ENCODE measurements around the gene KCNN3. TPM values are rescaled to one million over a fixed set of nuclear protein-coding genes. Genes with fewer than 3 reads are reported as not detected.
A peak's percentile ranks its signal among the peaks of the same experiment; 100 is the strongest.

The KCNN3 gene
- total RNA-seq, 1 donor from 2014 or later, result 4.3 TPM

DNA sequence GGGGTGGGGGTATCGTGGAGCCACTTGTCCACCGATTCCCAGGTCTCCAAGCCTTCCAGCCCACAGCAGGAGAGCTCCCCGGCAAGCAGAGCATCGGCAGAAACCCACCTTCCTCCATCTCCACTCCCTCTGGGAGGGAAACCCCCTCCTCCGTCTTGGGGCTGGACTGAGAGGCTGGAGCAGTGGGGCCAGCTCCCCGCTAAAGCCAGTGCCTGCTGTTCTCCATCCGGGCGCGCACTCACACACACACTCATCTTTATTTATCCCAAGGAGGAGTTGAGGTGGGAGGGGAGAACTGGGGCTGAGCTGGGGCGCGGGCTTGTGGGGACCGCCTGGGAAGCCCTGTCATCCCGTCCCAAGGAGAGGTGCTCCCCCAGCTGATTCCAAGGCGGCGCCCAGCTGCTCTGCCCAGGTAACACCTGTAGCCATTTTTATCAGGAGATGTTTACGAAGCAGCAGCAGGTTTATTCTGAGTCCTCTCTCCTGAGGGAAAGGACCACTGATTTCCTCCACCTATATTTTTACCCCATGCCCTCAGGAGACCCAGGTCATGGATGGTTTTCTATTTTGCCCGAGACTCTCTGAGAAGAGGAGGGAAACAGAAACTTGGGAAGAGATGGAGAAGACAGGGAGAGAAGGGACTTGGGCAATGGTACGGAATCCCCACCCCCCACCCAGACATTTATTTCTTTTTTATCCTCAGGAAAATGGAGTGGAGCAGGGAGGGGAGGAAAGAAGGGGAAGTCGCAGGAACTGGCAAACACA lies 2.1 kb downstream of the KCNN3 start:
- TF ChIP-seq, protein P1, sequence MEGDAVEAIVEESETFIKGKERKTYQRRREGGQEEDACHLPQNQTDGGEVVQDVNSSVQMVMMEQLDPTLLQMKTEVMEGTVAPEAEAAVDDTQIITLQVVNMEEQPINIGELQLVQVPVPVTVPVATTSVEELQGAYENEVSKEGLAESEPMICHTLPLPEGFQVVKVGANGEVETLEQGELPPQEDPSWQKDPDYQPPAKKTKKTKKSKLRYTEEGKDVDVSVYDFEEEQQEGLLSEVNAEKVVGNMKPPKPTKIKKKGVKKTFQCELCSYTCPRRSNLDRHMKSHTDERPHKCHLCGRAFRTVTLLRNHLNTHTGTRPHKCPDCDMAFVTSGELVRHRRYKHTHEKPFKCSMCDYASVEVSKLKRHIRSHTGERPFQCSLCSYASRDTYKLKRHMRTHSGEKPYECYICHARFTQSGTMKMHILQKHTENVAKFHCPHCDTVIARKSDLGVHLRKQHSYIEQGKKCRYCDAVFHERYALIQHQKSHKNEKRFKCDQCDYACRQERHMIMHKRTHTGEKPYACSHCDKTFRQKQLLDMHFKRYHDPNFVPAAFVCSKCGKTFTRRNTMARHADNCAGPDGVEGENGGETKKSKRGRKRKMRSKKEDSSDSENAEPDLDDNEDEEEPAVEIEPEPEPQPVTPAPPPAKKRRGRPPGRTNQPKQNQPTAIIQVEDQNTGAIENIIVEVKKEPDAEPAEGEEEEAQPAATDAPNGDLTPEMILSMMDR (IDR thresholded peaks at IDR 0.05), result no peak
- Histone ChIP-seq H3K27ac (no peak overlapping the region), H3K4me2 (peak overlapping the region; percentile 82), H4K20me1 (ENCODE audit: low read depth) (peaks cover 21% of the 10 kb centered on the region), H3K79me2 (ENCODE audit: low read depth) (no peaks in the 10 kb centered on the region), H3K4me1 (peaks cover 39% of the 10 kb centered on the region), H3K36me3 (no peaks in the 10 kb centered on the region), H3K9me3 (ENCODE audit: low read depth) (no peaks in the 10 kb centered on the region), H3K9ac (no peak overlapping the region), H3F3A (ENCODE audit: low read depth) (peaks cover 20% of the 10 kb centered on the region), H2AFZ (replicated peaks) (no peak overlapping the region), H3K4me3 (peak overlapping the region; percentile 44), H3K27me3 (no peaks in the 10 kb centered on the region)
- peaks cover 11% of the 10 kb centered on the region for H3K27me3 Mint-ChIP-seq (ENCODE audit: insufficient read depth, low read depth)
- H3K4me3 Mint-ChIP-seq, result peak overlapping the region; percentile 88
- peaks cover 65% of the 10 kb centered on the region for H3K4me1 Mint-ChIP-seq
- DNase-seq (ENCODE audit: low spot score), result peak; percentile 50
- H3K9me3 Mint-ChIP-seq, result no peaks in the 10 kb centered on the region
- H3K36me3 Mint-ChIP-seq, result no peaks in the 10 kb centered on the region
- H3K27ac Mint-ChIP-seq, result no peak overlapping the region

DNA sequence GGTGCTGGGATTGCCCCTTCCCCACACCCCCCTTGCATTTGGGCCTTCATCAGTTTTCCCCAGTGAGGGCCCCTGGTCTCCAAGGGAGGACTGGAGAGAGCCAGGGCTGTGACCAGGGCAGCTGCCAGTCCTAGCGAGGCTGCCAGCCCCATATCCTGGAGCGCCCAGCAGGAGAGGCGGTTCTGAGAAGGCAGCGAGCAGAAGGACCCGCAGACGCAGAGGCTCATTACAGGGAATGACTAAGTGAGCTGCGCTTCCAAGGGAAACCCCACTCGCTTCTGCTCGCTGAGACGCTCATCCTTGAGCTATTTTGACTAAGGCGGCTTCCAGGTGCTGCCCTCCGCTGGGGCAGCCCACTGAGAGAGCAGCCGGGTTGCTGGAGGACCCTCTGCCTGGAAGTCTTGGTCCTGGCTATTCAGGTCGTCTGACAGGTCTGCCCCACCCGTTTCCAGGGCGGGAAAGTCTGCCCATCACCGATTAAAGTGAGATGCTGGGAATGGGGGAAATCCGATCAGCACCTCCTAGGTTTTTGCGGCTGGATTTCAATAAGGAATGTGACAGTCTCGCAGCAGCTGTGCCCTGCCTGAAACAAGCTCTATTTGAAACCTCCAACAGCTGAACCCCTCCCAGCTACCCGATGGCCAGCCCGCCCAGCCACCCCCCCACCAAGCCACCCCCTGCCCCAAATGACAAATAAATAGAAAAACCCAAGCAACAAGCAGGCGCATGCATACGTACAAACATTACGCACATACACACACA lies 2.8 kb downstream of the KCNN3 start:
- Mint-ChIP-seq H3K36me3 (no peaks in the 10 kb centered on the region), H3K9me3 (no peaks in the 10 kb centered on the region), H3K4me1 (peaks cover 72% of the 10 kb centered on the region), H3K27ac (no peak overlapping the region), H3K27me3 (ENCODE audit: insufficient read depth, low read depth) (peaks cover 11% of the 10 kb centered on the region), H3K4me3 (peak overlapping the region; percentile 88)
- Histone ChIP-seq H3K4me3 (peak overlapping the region; percentile 44), H3K4me1 (peaks cover 44% of the 10 kb centered on the region), H4K20me1 (ENCODE audit: low read depth) (peaks cover 25% of the 10 kb centered on the region), H2AFZ (replicated peaks) (no peak overlapping the region), H3K9ac (no peak overlapping the region), H3K27ac (no peak overlapping the region), H3K36me3 (no peaks in the 10 kb centered on the region), H3K27me3 (no peaks in the 10 kb centered on the region), H3K9me3 (ENCODE audit: low read depth) (no peaks in the 10 kb centered on the region), H3K79me2 (ENCODE audit: low read depth) (no peaks in the 10 kb centered on the region), H3K4me2 (peak overlapping the region; percentile 82), H3F3A (ENCODE audit: low read depth) (peaks cover 21% of the 10 kb centered on the region)
- no peak for TF ChIP-seq EZH2phosphoT487 (IDR thresholded peaks at IDR 0.05)
- TF ChIP-seq, protein P1 (IDR thresholded peaks at IDR 0.05), result no peak
- TF ChIP-seq EZH2 (IDR thresholded peaks at IDR 0.05), result no peak
- peak; percentile 64 for DNase-seq (ENCODE audit: low spot score)

DNA sequence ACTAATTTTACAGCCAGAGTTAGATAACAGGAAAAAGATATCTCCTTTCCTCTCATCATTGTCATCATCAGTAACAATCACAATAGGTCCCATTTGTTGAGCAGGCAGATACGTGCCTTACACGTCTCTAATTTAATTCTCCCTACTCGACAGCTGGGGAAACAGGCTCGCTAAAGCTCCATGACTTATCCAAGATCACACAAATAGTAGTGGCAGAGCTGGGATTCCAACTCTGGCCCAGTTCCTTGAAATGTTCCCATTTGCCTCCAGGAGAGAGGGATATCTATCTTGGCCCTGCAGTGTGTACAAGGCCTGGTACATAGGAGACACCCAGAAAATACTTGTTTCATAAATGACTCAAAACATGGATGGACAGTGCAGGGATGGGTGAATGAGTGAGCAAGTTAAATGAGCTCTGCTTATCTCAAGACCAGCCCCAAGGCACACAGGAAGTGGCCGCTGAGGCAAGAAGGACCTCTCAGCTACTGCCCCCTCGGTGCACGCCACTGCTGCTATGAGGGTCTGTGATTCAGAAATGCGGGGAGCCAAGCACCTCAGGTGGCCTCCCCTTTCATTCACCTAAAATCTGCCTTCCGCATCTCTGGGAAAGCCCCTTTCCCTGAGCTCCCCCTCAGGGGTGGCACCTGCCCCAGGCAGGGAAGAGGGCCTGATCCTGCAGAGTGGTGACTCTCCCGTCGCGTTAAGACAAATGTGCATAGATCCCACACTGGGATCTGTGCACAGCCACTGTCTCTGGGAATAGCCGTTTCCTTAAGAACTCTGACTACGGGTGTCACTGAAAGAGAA lies 3.6 kb downstream of the KCNN3 start:
- no peak for TF ChIP-seq EZH2 (IDR thresholded peaks at IDR 0.05)
- no peak for TF ChIP-seq EZH2phosphoT487 (IDR thresholded peaks at IDR 0.05)
- TF ChIP-seq, protein P1 (IDR thresholded peaks at IDR 0.05), result no peak
- Histone ChIP-seq H3K27me3 (no peaks in the 10 kb centered on the region), H3K4me3 (peak overlapping the region; percentile 44), H2AFZ (replicated peaks) (no peak overlapping the region), H3K9me3 (ENCODE audit: low read depth) (no peaks in the 10 kb centered on the region), H3F3A (ENCODE audit: low read depth) (peaks cover 21% of the 10 kb centered on the region), H4K20me1 (ENCODE audit: low read depth) (peaks cover 25% of the 10 kb centered on the region), H3K4me2 (peak overlapping the region; percentile 82), H3K36me3 (no peaks in the 10 kb centered on the region), H3K79me2 (ENCODE audit: low read depth) (no peaks in the 10 kb centered on the region), H3K27ac (no peak overlapping the region), H3K9ac (no peak overlapping the region), H3K4me1 (peaks cover 47% of the 10 kb centered on the region)
- peaks cover 77% of the 10 kb centered on the region for H3K4me1 Mint-ChIP-seq
- H3K27ac Mint-ChIP-seq, result no peak overlapping the region
- H3K9me3 Mint-ChIP-seq, result no peaks in the 10 kb centered on the region
- peak overlapping the region; percentile 88 for H3K4me3 Mint-ChIP-seq
- H3K27me3 Mint-ChIP-seq (ENCODE audit: insufficient read depth, low read depth), result peaks cover 11% of the 10 kb centered on the region
- no peak for DNase-seq (ENCODE audit: low spot score)
- no peaks in the 10 kb centered on the region for H3K36me3 Mint-ChIP-seq
